Measurements from ENCODE around the gene PNP. TPM values are rescaled to one million over a fixed set of nuclear protein-coding genes. Genes with fewer than 3 reads are reported as not detected.

The PNP gene
- total RNA-seq, 1 donor from 2014 or later: 4.9 TPM

DNA sequence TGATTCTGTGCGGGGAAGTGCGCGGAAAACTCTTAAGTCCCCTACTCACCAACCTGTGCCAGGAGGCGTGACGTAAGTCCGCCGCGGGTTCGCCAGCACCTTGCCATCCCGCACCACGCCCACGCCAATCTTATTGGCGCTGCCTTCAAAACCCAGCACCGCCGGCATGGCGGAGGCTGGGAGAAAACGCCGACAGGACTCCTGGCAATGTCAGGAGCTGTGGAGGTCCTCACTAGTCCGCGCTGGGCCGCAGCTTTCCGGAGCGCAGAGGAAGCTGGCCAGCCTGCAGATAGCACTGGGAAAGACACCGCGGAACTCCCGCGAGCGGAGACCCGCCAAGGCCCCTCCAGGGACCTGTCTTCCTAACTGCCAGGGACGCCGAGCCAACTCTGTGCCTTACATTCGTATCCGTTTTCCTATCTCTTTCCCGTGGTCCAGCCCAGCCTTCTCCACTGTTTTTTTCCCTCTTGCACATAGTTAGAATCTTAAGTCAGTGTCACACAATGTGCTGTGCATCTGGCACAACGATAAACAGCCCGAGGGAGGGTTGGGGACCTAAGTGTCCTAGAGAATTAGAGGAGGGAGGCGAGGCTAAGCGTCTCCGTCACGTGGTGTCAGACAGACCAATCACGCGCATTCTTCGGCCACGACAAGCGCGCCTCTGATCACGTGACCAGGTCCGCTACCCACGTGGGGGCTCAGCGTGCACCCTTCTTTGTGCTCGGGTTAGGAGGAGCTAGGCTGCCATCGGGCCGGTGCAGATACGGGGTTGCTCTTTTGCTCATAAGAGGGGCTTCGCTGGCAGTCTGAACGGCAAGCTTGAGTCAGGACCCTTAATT lies 14.5 kb upstream of the PNP start, which contains the start of the genes APEX1 and OSGEP:
Gene APEX1, plus strand, starts transcription at position 711 of the 839 bp plus-strand sequence. CDS start 420 bp downstream, outside the sequence.
Gene OSGEP, minus strand, starts transcription at position 297 of the 839 bp plus-strand sequence. Its CDS starts 129 bp downstream, at position 168.
- DNase-seq (ENCODE audit: low read depth): peak; percentile 100

DNA sequence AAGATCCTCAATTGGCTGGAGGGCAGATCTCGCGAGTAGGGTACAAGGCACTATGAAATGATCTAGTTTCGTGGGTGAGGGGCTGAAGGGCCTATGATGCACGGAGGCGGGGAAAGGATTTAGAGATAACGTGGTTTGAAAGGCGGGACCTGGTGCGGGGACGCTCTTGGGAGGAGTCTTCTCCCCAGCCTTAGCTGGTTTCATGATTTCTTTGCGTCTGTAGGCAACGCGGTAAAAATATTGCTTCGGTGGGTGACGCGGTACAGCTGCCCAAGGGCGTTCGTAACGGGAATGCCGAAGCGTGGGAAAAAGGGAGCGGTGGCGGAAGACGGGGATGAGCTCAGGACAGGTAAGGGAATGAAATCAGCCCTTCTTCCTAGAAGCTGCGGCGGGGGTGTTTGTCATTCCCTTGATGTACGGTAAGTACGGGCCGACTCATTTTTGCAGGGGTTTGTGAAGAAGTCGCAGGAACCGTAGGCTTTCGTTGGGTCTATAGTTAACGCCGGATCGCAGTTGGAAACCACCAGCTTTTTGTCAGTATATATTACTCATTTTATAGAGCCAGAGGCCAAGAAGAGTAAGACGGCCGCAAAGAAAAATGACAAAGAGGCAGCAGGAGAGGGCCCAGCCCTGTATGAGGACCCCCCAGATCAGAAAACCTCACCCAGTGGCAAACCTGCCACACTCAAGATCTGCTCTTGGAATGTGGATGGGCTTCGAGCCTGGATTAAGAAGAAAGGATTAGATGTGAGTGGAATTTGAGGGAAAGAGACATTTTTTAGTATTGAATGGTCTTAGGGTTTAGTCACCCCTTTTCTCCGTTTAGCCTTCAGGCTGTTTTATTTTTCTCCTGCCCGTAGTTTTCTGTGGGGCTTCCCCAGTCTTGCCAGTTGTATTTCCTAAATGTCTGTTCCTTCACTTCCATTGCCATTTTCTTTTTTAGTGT lies 13.6 kb upstream of the PNP start:
- DNase-seq (ENCODE audit: low read depth): no peak

DNA sequence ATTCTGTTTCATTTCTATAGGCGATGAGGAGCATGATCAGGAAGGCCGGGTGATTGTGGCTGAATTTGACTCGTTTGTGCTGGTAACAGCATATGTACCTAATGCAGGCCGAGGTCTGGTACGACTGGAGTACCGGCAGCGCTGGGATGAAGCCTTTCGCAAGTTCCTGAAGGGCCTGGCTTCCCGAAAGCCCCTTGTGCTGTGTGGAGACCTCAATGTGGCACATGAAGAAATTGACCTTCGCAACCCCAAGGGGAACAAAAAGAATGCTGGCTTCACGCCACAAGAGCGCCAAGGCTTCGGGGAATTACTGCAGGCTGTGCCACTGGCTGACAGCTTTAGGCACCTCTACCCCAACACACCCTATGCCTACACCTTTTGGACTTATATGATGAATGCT lies 12.2 kb upstream of the PNP start:
- DNase-seq (ENCODE audit: low read depth): no peak

GRCh38 chr14:20458031-20458789 lies 11.0 kb upstream of the PNP start:
- no peak for DNase-seq (ENCODE audit: low read depth)

DNA sequence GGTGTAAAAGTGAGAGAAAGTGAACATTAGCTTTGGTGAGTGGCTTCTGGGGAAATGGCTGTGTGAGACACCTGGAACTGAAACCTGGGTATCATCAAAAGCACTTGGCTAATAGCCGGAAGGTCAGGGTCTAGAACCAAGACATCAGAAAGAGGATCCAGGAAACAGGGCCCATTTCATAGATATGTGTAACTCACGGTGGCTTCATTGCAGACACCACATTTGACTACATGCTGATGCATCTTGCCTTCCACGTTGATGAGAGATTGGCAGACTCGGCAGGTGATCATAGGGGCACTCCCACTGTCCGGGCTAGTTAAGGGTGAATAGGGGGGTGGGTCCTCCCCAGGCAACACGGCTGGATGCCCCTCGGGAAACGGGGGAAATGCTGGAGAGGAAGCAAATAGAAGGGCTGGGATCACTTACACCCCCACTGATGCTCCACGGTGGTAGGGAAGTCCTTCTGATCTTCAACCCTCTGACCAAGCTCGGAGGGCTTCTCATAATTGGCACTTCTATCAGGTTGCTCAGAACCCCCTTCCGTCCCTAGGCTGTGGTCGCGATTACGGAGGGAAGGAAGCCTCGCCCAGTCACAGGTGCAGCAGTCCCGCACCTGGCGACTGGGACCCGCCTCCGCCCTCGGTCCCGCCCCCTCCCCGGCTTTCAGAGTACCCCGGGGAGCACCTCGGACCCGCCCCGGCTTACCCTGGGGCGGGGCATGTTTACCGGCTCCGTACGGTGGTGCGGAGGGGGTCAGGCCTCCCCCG lies 8.6 kb upstream of the PNP start:
- no peak for DNase-seq (ENCODE audit: low read depth)

DNA sequence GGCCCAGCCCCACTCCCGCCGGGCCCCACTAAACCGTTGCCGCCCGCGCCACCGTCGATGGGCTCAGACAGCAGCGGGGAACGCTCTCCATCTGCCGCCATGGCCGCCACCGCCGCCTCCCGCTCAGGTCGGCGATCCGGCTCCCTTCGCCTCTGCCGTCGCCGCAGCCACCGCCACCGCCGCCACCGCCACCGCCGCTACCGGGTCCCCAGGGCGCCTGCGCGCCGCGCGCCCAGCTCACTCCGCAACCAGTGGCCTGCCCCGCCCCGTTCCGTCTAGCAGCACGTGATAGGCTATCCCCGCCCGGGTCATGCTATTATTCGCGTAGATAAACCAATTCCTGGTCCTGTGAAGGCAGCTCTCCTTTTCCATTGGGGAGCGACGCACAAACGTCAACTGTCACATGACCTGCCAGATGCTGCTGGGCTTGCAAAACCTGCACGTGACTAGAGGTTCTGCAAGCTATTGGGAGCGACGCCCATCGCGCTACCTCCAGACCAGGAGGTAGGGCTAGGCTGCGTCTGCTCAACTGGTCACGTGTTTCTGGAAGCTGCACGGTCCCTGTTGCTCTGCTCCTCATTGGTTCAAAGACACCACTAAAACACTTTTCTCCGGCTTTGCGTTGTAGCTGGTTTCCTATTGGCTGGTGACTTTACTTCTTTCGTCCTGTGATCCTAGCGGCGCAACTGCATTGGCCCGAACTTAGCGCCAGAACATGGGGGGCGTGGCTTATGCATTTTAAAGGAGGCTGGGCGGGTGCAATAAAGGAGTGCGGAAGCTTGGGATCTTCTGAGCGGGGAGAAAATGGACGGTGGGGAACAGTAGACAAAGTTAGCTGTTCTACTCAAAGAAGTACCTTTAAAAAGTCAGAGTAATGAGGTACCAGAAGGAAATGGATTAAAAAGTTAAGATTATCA lies 7.7 kb upstream of the PNP start, which contains the start of gene PIP4P1:
Gene PIP4P1, minus strand, starts transcription at position 210 of the 917 bp plus-strand sequence. Its CDS starts 109 bp downstream, at position 101.
- DNase-seq (ENCODE audit: low read depth): peak; percentile 100

- no peak for DNase-seq (ENCODE audit: low read depth)
Measured at GRCh38 chr14:20468764-20469241, 403 bp upstream of the PNP start.

DNA sequence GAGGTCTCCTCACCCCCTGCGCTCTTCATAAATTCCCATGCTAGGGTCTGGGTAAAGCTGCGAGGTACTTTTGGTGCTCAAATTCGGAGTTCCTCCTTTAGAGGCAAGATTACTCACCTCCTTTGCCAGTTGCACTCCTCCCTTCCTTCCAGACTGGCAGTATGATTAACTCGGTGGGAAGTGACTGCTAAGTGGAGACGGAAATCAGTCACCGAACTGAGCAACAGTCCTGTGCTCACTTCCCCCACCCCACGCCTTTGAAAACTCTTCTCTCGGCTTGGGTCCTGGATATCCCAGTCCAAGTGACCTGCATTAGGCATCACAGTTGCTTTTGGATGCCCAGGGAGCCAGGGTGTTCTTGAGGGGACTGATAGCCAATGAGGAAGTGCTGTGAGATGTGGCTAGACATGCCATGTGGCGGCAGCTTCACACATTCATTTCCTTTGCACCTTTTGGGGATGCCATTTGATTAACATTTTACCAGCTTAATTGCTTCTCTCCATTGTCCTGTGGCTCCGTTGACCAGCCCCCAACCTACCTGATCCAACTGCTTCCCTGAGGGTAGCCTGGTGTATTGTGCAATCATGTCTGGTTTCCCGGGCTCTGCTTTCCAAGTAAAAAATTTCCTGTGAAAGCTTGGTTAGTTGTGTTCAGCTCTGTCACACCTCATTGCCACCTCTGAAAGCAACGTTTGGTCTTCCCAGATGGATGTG lies 840 bp downstream of the PNP start:
- peak; percentile 47 for DNase-seq (ENCODE audit: low read depth)

DNA sequence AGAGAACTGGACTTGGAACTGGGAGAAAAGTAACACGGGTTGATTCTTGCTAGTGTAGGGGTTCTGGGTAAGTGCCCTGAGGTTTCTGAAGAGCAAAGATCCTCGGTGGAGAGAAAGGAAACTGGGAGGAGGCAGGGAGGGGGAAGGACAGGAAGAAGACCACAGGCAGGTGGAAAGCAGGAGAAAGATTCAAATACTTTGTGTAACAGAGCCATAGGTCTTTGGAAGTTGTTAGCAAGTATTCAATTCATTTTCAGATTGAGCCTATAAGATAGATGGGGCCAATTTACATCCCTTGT lies 1.3 kb downstream of the PNP start:
- DNase-seq (ENCODE audit: low read depth): no peak

DNA sequence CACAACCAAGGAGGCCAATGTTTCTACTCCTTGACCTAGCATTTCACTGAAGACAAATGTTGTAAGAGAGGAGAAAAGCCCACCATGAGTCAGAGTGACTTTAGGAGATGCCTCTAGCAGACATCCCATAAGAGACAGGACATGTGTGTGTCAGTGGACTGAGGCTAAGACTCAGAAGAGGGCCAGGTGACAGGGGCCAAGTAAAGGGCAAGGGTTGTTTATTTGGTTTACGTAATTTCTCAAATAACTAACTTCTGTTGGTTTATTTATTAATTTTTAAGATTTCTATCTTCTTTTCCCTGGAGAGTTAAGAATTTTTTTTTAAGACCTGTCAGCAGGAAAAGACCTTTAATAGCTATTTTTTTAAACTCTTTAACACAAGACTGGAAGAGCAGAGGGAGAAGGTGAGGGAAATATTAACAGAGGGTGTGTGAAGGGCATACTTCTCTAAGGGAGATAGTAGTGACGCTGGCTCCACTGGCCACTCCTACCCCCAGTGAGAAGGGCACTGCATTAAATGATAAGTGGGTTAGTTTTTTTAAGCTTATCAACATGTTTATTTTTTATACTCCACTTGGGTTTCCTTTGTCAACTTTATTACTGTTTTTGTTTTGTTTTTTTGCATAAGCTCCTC lies 3.4 kb downstream of the PNP start:
- DNase-seq (ENCODE audit: low read depth): no peak

DNA sequence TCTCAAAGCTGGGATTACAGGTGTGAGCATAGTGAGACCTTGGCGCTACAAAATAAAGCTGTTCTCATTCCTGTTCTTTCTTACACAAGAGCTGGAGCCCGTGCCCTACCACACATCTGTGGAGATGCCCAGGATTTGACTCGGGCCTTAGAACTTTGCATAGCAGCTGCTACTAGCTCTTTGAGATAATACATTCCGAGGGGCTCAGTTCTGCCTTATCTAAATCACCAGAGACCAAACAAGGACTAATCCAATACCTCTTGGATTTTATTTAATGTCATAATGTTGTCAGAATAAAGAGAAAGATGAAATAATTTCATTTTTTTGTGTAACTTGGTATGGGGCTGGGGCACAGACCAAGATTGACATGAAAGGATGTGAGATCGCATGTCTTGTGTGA lies 7.6 kb downstream of the PNP start:
- DNase-seq (ENCODE audit: low read depth): no peak

DNA sequence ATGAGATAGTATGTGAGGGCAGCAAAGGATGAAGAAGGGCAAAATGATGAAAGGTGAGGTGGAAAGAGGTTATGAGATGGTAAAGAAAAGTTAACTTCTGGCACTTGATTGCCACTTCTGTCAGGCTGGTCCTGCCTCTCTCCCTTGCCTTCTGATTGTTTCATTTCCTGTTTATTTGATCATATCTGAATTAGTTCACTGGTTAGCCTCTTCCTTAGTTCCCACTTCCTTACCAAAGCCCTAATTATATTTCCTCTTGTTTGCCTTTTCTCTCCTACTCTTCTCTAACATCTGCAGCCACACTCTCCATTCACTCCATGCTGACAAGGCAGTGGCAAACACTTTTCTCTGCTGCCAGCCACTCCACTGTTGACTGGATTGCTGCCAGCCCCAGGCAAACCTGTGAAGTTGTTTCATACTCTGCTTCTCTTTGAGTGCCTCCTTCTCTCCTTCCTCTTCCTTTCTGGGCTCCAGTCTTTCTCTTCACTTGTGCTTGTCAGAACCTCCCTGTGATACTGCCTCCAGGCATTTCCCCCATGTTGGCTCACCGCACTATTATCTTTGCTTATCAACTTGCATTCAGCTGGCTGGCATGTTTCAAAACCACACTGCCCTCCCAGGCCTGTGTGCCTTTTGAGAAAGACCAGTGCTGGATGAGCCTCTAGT lies 8.1 kb downstream of the PNP start:
- DNase-seq (ENCODE audit: low read depth): peak; percentile 13

- DNase-seq (ENCODE audit: low read depth): no peak
Measured at GRCh38 chr14:20478894-20479293, 9.7 kb downstream of the PNP start.

DNA sequence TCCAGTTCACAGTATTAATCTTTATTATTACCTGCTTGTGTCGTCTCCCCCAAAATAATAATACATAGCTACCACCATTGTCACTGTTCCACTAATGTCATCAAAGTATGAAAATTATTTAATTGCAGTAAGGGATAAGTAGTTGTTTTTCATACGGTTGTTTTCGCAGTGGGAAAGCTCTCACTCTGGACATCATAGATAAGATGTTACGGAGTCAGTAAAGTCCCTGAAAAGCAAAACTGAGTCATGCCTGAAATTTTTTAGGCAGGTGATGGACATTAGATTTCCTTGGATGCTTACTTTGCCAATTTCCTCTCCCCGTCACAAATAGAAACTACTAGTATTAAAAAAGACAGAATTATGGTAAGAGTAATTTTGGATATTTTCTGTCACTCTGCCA lies 13.2 kb downstream of the PNP start:
- DNase-seq (ENCODE audit: low read depth): no peak

DNA sequence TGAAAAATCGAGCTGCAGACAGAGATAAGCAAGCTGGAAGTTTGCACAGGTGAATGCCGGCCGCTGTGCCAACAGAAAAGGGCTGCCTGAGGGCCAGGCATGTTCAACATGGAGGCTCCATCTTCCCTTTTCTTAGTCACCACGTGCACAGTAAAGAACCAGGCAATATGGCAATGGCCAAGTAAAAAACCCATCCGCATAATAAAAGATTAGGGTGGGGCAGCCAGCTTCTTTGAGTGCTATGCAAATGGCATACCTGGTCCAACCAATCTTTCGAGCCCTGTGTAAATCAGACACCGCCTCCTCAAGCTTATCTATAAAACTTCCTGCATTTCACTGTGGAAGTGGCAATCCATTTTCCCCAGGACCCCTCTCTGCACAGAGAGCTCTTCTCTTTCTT lies 16.7 kb downstream of the PNP start:
- DNase-seq (ENCODE audit: low read depth): no peak

DNA sequence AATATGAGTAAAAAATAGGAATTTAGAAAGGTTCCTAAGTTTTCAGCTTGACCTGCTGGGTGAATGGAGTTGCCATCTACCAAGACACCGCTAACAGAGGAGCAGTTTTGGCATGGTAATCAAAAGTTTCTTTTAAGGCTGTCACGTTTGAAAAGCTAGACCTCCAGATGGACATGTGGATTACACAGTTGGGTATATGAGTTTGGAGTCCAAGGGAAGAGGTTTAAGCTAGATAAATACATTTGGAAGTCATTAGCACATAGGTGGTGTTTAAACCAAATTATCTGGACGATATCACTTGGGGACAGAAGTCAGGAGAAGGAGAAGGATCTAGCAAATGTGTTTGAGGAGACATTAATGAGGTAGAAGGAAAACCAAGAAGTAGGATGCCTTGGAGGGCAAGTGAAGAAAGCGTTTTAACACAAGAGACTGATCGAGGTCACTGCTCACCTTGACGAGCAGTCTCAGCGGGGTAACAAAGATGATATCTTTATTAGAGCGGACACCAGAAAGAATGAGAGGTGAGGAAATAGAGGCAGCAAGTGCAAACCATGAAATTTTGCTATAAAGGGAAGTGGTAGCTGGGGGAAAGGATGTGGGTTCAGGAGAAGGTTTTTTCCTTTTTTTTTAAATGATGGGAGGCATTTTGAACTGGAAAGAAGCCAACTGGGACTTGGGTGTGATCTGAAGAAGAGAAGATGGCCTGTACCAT lies 17.6 kb downstream of the PNP start:
- DNase-seq (ENCODE audit: low read depth): no peak

GRCh38 chr14:20487396-20487725 lies 18.2 kb downstream of the PNP start:
- no peak for DNase-seq (ENCODE audit: low read depth)

All from myocyte (in vitro differentiated cells).